ENCODE data around the gene NGB.

NGB gene

DNA sequence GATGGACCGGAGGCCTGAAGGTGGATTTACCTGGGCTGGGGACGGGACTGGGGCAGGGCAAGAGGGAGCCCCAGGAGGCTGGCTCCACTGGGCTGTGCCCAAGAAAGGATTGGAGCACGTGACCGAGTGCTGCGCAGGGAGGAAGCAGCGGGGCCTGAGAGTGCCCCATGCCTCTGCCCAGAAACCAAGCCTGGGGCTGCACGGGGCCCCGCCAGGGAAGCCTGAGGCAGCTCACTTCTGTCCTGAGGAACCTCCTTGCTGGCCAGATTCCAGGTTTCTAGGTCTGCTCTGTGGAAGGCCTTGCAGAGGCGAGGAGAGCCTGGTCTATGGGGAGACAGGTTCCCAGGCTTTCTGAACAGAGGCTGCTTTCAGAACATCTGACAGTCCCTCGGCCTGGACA is 10.4 kb downstream of the NGB start:
- Histone ChIP-seq H3K27ac (no peak overlapping the region), H3K4me3 (ENCODE audit: low read depth, low read length) (no peak overlapping the region), H3K27me3 (ENCODE audit: insufficient read depth, low read depth, severe bottlenecking) (no peaks in the 10 kb centered on the region), H3K36me3 (no peaks in the 10 kb centered on the region), H3K9me3 (ENCODE audit: severe bottlenecking) (no peaks in the 10 kb centered on the region)
- no peak for DNase-seq
- TF ChIP-seq, protein P1, sequence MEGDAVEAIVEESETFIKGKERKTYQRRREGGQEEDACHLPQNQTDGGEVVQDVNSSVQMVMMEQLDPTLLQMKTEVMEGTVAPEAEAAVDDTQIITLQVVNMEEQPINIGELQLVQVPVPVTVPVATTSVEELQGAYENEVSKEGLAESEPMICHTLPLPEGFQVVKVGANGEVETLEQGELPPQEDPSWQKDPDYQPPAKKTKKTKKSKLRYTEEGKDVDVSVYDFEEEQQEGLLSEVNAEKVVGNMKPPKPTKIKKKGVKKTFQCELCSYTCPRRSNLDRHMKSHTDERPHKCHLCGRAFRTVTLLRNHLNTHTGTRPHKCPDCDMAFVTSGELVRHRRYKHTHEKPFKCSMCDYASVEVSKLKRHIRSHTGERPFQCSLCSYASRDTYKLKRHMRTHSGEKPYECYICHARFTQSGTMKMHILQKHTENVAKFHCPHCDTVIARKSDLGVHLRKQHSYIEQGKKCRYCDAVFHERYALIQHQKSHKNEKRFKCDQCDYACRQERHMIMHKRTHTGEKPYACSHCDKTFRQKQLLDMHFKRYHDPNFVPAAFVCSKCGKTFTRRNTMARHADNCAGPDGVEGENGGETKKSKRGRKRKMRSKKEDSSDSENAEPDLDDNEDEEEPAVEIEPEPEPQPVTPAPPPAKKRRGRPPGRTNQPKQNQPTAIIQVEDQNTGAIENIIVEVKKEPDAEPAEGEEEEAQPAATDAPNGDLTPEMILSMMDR (IDR thresholded peaks at IDR 0.05; ENCODE audit: low read depth, low read length), result no peak

GRCh38 chr14:77260199-77260598 is 10.8 kb downstream of the NGB start:
- Histone ChIP-seq H3K27me3 (ENCODE audit: insufficient read depth, low read depth, severe bottlenecking) (no peaks in the 10 kb centered on the region), H3K27ac (no peak overlapping the region), H3K9me3 (ENCODE audit: severe bottlenecking) (no peaks in the 10 kb centered on the region), H3K36me3 (no peaks in the 10 kb centered on the region), H3K4me3 (ENCODE audit: low read depth, low read length) (no peak overlapping the region)
- no peak for DNase-seq
- TF ChIP-seq, protein P1 (IDR thresholded peaks at IDR 0.05; ENCODE audit: low read depth, low read length), result no peak

- Histone ChIP-seq H3K27ac (no peak overlapping the region), H3K27me3 (ENCODE audit: insufficient read depth, low read depth, severe bottlenecking) (no peaks in the 10 kb centered on the region), H3K9me3 (ENCODE audit: severe bottlenecking) (no peaks in the 10 kb centered on the region), H3K4me3 (ENCODE audit: low read depth, low read length) (no peak overlapping the region), H3K36me3 (no peaks in the 10 kb centered on the region)
- TF ChIP-seq, protein P1 (IDR thresholded peaks at IDR 0.05; ENCODE audit: low read depth, low read length), result no peak
- no peak for DNase-seq
Measured at GRCh38 chr14:77259025-77259715, 11.8 kb downstream of the NGB start.

DNA sequence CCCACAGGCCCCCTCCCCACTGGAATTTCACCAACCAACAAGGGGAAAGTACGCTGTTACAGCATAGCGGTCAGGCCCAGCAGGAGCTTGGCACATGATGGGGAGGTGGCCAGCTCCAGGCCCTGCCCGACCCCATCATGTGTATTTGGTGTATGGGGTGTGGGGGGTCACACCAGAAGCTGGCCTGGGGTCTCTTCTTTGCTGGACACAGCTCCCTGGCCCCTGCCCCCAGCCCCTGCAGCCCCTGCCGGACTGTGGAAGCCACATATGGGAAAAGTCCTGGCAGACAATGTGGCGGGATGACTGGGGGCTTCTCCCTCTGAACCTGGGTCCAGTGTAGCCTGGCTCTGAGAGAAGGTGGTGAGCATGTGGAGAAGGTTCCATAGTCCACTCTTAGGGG is 12.4 kb downstream of the NGB start:
- no peak for DNase-seq
- no peaks in the 10 kb centered on the region for H3K9me3 ChIP-seq (ENCODE audit: severe bottlenecking)
- TF ChIP-seq, protein P1 (IDR thresholded peaks at IDR 0.05; ENCODE audit: low read depth, low read length), result no peak
- H3K27ac ChIP-seq, result no peak overlapping the region
- no peaks in the 10 kb centered on the region for H3K36me3 ChIP-seq
- H3K4me3 ChIP-seq (ENCODE audit: low read depth, low read length), result no peak overlapping the region
- no peaks in the 10 kb centered on the region for H3K27me3 ChIP-seq (ENCODE audit: insufficient read depth, low read depth, severe bottlenecking)

GRCh38 chr14:77257700-77258099 is 13.3 kb downstream of the NGB start:
- H3K36me3 ChIP-seq, result no peaks in the 10 kb centered on the region
- H3K9me3 ChIP-seq (ENCODE audit: severe bottlenecking), result no peaks in the 10 kb centered on the region
- no peak overlapping the region for H3K4me3 ChIP-seq (ENCODE audit: low read depth, low read length)
- TF ChIP-seq, protein P1 (IDR thresholded peaks at IDR 0.05; ENCODE audit: low read depth, low read length), result no peak
- no peaks in the 10 kb centered on the region for H3K27me3 ChIP-seq (ENCODE audit: insufficient read depth, low read depth, severe bottlenecking)
- no peak for DNase-seq
- H3K27ac ChIP-seq, result no peak overlapping the region

- H3K27me3 ChIP-seq (ENCODE audit: insufficient read depth, low read depth, severe bottlenecking), result no peaks in the 10 kb centered on the region
- H3K9me3 ChIP-seq (ENCODE audit: severe bottlenecking), result no peaks in the 10 kb centered on the region
- TF ChIP-seq, protein P1 (IDR thresholded peaks at IDR 0.05; ENCODE audit: low read depth, low read length), result no peak
Measured at GRCh38 chr14:77256694-77257093, 14.3 kb downstream of the NGB start.

More at GRCh38 chr14:77256694-77257093, 14.3 kb downstream of the NGB start:
- H3K4me3 ChIP-seq (ENCODE audit: low read depth, low read length), result no peak overlapping the region
- H3K36me3 ChIP-seq, result no peaks in the 10 kb centered on the region; the same call in 1 of the 2 replicates
- no peak for DNase-seq
- H3K27ac ChIP-seq, result no peak overlapping the region

Data from WERI-Rb-1 (cell line).